BLaER1 treated with 17β-estradiol and CSF1 and Interleukin-3, amounts not matched to agents 10 nM and 100 nM (cell line): ENCODE results near the gene PPP2R2D.
"Not testable (repeated sequence)": the region's sequence is repeated elsewhere in the genome, so short reads cannot be mapped to it uniquely, and the experiment has no call there.

Experiments
- H3K27ac ChIP-seq, 11 experiments: shearing (Covaris generic); formaldehyde crosslinking; 2 replicates each; pipeline ENCODE4 v1.8.1; 2022
- H3K27me3 ChIP-seq, 11 experiments: shearing (Covaris generic); formaldehyde crosslinking; 2 replicates each; pipeline ENCODE4 v1.8.1; 2022
- H3K36me3 ChIP-seq, 11 experiments: shearing (Covaris generic); formaldehyde crosslinking; 2 replicates each; pipeline ENCODE4 v1.8.1; 2022
- H3K4me1 ChIP-seq, 10 experiments: shearing (Covaris generic); formaldehyde crosslinking; 2 replicates each; pipeline ENCODE4 v1.8.1; 2022
- H3K4me2 ChIP-seq, 11 experiments: shearing (Covaris generic); formaldehyde crosslinking; 2 replicates each; pipeline ENCODE4 v1.8.1; 2022
- H3K4me3 ChIP-seq, 10 experiments: shearing (Covaris generic); formaldehyde crosslinking; 2 replicates each; pipeline ENCODE4 v1.8.1; 2022
- H3K9ac ChIP-seq, 11 experiments: shearing (Covaris generic); formaldehyde crosslinking; 2 replicates each; pipeline ENCODE4 v1.8.1; 2022
- H3K9me3 ChIP-seq, 11 experiments: shearing (Covaris generic); formaldehyde crosslinking; replicated peaks in 1 of 11; 2 replicates each; pipeline ENCODE4 v1.8.1; 2022
- H4K20me1 ChIP-seq, 11 experiments: shearing (Covaris generic); formaldehyde crosslinking; 2 replicates each; pipeline ENCODE4 v1.8.1; 2022
- Cebpa-rat ChIP-seq, 11 experiments: shearing (Covaris generic); IDR thresholded peaks; 2 replicates each; pipeline ENCODE4 v1.8.1; 2022

PPP2R2D gene

GRCh38 chr10:131915484-131915883 is 14.7 kb downstream of the PPP2R2D start:
- no peak overlapping the region for H3K4me3 ChIP-seq
- H4K20me1 ChIP-seq: peaks cover 92 to 100% (median 99%) of the 10 kb centered on the region in 11 experiments
- no peak overlapping the region for H3K27ac ChIP-seq

GRCh38 chr10:131915990-131916766 is 15.4 kb downstream of the PPP2R2D start:
- Histone ChIP-seq H3K27me3 (no peaks in the 10 kb centered on the region), H3K9me3 (peaks cover 0 to 11% (median 7%) of the 10 kb centered on the region in 11 experiments; a peak in 13 of 22 replicates), H3K9ac (no peak overlapping the region), H3K27ac (no peak overlapping the region), H4K20me1 (peaks cover 92 to 100% (median 99%) of the 10 kb centered on the region in 11 experiments), H3K4me2 (no peak overlapping the region), H3K4me3 (no peak overlapping the region), H3K36me3 (peaks cover 17 to 49% (median 31%) of the 10 kb centered on the region in 11 experiments), H3K4me1 (peaks cover 13 to 53% (median 37%) of the 10 kb centered on the region in 10 experiments; a peak in 19 of 20 replicates)
- TF ChIP-seq Cebpa-rat (IDR thresholded peaks at IDR 0.05): no peak

More at GRCh38 chr10:131915484-131915883, 14.7 kb downstream of the PPP2R2D start:
- Histone ChIP-seq H3K4me1 (peaks cover 11 to 52% (median 33%) of the 10 kb centered on the region in 10 experiments; a peak in 19 of 20 replicates), H3K9ac (no peak overlapping the region), H3K36me3 (peaks cover 24 to 53% (median 34%) of the 10 kb centered on the region in 11 experiments), H3K9me3 (peaks cover 0 to 11% (median 7%) of the 10 kb centered on the region in 11 experiments; a peak in 13 of 22 replicates), H3K27me3 (no peaks in the 10 kb centered on the region), H3K4me2 (peak overlapping the region in 1 of 11 experiments; percentile 86; a peak in 1 of 22 replicates)
- TF ChIP-seq Cebpa-rat (IDR thresholded peaks at IDR 0.05): no peak

GRCh38 chr10:131916767-131917160 is 16.0 kb downstream of the PPP2R2D start:
- Histone ChIP-seq H3K4me1 (peaks cover 16 to 53% (median 39%) of the 10 kb centered on the region in 10 experiments; a peak in 19 of 20 replicates), H3K9me3 (peaks cover 0 to 10% (median 7%) of the 10 kb centered on the region in 11 experiments; a peak in 13 of 22 replicates), H4K20me1 (peaks cover 92 to 100% (median 99%) of the 10 kb centered on the region in 11 experiments), H3K36me3 (peaks cover 11 to 43% (median 25%) of the 10 kb centered on the region in 11 experiments)
- H3K27ac ChIP-seq, H3K4me2 ChIP-seq, H3K4me3 ChIP-seq, H3K9ac ChIP-seq, H3K27me3 ChIP-seq: not testable (repeated sequence)

GRCh38 chr10:131917496-131917895 is 16.7 kb downstream of the PPP2R2D start:
- not testable (repeated sequence) for H3K27me3 ChIP-seq, H3K9me3 ChIP-seq, H3K4me2 ChIP-seq, H3K9ac ChIP-seq, H3K4me3 ChIP-seq, H3K27ac ChIP-seq
- peaks cover 85 to 100% (median 97%) of the 10 kb centered on the region in 11 experiments for H4K20me1 ChIP-seq
- H3K4me1 ChIP-seq: peaks cover 16 to 50% (median 38%) of the 10 kb centered on the region in 10 experiments; a peak in 19 of 20 replicates
- H3K36me3 ChIP-seq: peaks cover 4 to 39% (median 20%) of the 10 kb centered on the region in 11 experiments

GRCh38 chr10:131919461-131919860 is 18.7 kb downstream of the PPP2R2D start:
- not testable (repeated sequence) for H3K27ac ChIP-seq, H3K9ac ChIP-seq, H3K27me3 ChIP-seq, H3K4me2 ChIP-seq, H3K4me3 ChIP-seq
- Histone ChIP-seq H3K4me1 (peaks cover 7 to 41% (median 20%) of the 10 kb centered on the region in 10 experiments; a peak in 19 of 20 replicates), H3K36me3 (peaks cover 0 to 51% (median 25%) of the 10 kb centered on the region in 11 experiments; a peak in 18 of 22 replicates), H3K9me3 (peaks cover 11 to 22% (median 17%) of the 10 kb centered on the region in 11 experiments; a peak in 20 of 22 replicates), H4K20me1 (peaks cover 65 to 99% (median 88%) of the 10 kb centered on the region in 11 experiments)

- no peak for TF ChIP-seq Cebpa-rat (IDR thresholded peaks at IDR 0.05)
- H3K27me3 ChIP-seq: no peaks in the 10 kb centered on the region
- no peak overlapping the region for H3K4me3 ChIP-seq
- peaks cover 59 to 99% (median 86%) of the 10 kb centered on the region in 11 experiments for H4K20me1 ChIP-seq
- H3K4me1 ChIP-seq: peaks cover 4 to 34% (median 19%) of the 10 kb centered on the region in 10 experiments; a peak in 19 of 20 replicates
- peaks cover 16 to 29% (median 24%) of the 10 kb centered on the region in 11 experiments; a peak in 21 of 22 replicates for H3K9me3 ChIP-seq
- no peak overlapping the region for H3K9ac ChIP-seq
- H3K36me3 ChIP-seq: peaks cover 0 to 51% (median 26%) of the 10 kb centered on the region in 11 experiments; a peak in 18 of 22 replicates
- H3K27ac ChIP-seq: no peak overlapping the region
- H3K4me2 ChIP-seq: peak overlapping the region in 1 of 11 experiments; percentile 3; a peak in 1 of 22 replicates
These were observed 19.3 kb downstream of the PPP2R2D start for GRCh38 chr10:131920151-131920550.

- Histone ChIP-seq H3K4me1 (peaks cover 4 to 32% (median 19%) of the 10 kb centered on the region in 10 experiments; a peak in 19 of 20 replicates), H3K4me3 (no peak overlapping the region), H3K4me2 (peak overlapping the region in 5 of 11 experiments; percentile 3 to 34 (median 22); a peak in 2 of 22 replicates), H3K36me3 (peaks cover 0 to 53% (median 26%) of the 10 kb centered on the region in 11 experiments; a peak in 19 of 22 replicates), H3K27me3 (no peaks in the 10 kb centered on the region), H3K27ac (no peak overlapping the region), H3K9me3 (peaks cover 21 to 34% (median 30%) of the 10 kb centered on the region in 11 experiments), H3K9ac (no peak overlapping the region), H4K20me1 (peaks cover 55 to 99% (median 83%) of the 10 kb centered on the region in 11 experiments)
- TF ChIP-seq Cebpa-rat (IDR thresholded peaks at IDR 0.05): no peak
These were observed 19.9 kb downstream of the PPP2R2D start for GRCh38 chr10:131920693-131921092.

- Histone ChIP-seq H3K4me3 (no peak overlapping the region), H3K9ac (no peak overlapping the region), H3K9me3 (peaks cover 24 to 39% (median 35%) of the 10 kb centered on the region in 11 experiments), H3K4me1 (peaks cover 4 to 35% (median 19%) of the 10 kb centered on the region in 10 experiments; a peak in 19 of 20 replicates), H3K27me3 (no peaks in the 10 kb centered on the region), H3K27ac (no peak overlapping the region), H3K4me2 (peak overlapping the region in 7 of 11 experiments; percentile 3 to 34 (median 22); a peak in 5 of 22 replicates), H3K36me3 (peaks cover 0 to 58% (median 31%) of the 10 kb centered on the region in 11 experiments; a peak in 20 of 22 replicates), H4K20me1 (peaks cover 57 to 99% (median 83%) of the 10 kb centered on the region in 11 experiments)
- no peak for TF ChIP-seq Cebpa-rat (IDR thresholded peaks at IDR 0.05)
These were observed 20.4 kb downstream of the PPP2R2D start for GRCh38 chr10:131921184-131921583.
